Fibroblast of the aortic adventitia (primary cell): ENCODE measurements around the gene WSB2. TPM values are rescaled to one million over a fixed set of nuclear protein-coding genes. Genes with fewer than 3 reads are reported as not detected.

ENCODE experiments used
- DNase-seq: peaks from one replicate; pipeline ENCODE4 v3.0.0-alpha.2; 2010; ENCODE audit warnings: low read depth
- H3K4me3 ChIP-seq: 2 replicates; pipeline ENCODE4 v1.5.1; 2011; ENCODE audit warnings: low read depth, mild to moderate bottlenecking, control low read depth, low read length, moderate library complexity
- CTCF ChIP-seq: IDR thresholded peaks from 2 replicates; pipeline ENCODE4 v1.5.1; 2011; ENCODE audit warnings: mild to moderate bottlenecking, low read length, control low read depth, inconsistent platforms; ENCODE audit not compliant: insufficient read depth
- total RNA-seq: library from RNA; depleted of rRNA; stranded (reverse); fragments of >200 nt; gene quantifications from 2 replicates; pipeline ENCODE4 v1.2.3, GENCODE V29; 2012; ENCODE audit warnings: low replicate concordance

The WSB2 gene
- 32.9 and 117 TPM in 2 replicates for total RNA-seq

GRCh38 chr12:118061011-118061872, at the start of gene WSB2:
TSS of gene WSB2 (minus strand) at chr12:118061179. CDS start at chr12:118061048, 131 bp downstream.
- TF ChIP-seq CTCF: no peak
- peak; percentile 56 for DNase-seq
- peak within 1 kb of the TSS; percentile 72 for H3K4me3 ChIP-seq

- no peak for TF ChIP-seq CTCF
- H3K4me3 ChIP-seq: no peak overlapping the region
- no peak for DNase-seq
These were observed 48.1 kb upstream of the WSB2 start for GRCh38 chr12:118109088-118109487.

- DNase-seq: no peak
- no peak for TF ChIP-seq CTCF
- no peak overlapping the region for H3K4me3 ChIP-seq
These were observed 46.7 kb upstream of the WSB2 start for GRCh38 chr12:118107694-118108093.

- TF ChIP-seq CTCF: no peak
- DNase-seq: no peak
- H3K4me3 ChIP-seq: no peak overlapping the region
These were observed 46.0 kb upstream of the WSB2 start for GRCh38 chr12:118107011-118107410.

- no peak for TF ChIP-seq CTCF
These were observed 42.8 kb upstream of the WSB2 start, which contains the start of gene VSIG10 for GRCh38 chr12:118103601-118104382. TSS of gene VSIG10 (minus strand) at chr12:118104011. CDS start at chr12:118103671, 340 bp downstream.

GRCh38 chr12:118103201-118103600, 42.2 kb upstream of the WSB2 start:
- peak overlapping the region; percentile 76 for H3K4me3 ChIP-seq
- peak; percentile 13 for DNase-seq
- no peak for TF ChIP-seq CTCF

More at GRCh38 chr12:118103601-118104382, 42.8 kb upstream of the WSB2 start, which contains the start of gene VSIG10:
- peak within 1 kb of the TSS; percentile 76 for H3K4me3 ChIP-seq
- DNase-seq: peak; percentile 50
